DMS114 treated with DMSO at 0.1 percent for 48 hours (cell line): ENCODE measurements around the gene NET1.

ENCODE experiments used
- DNase-seq: peaks from one replicate; lab custom pipeline; 2025; ENCODE audit not compliant: unreplicated experiment; lab: John Stamatoyannopoulos, UW

Gene NET1

GRCh38 chr10:5497948-5498730, 85.8 kb downstream of the NET1 start:
- no peak for DNase-seq

GRCh38 chr10:5498791-5499492, 86.6 kb downstream of the NET1 start:
- DNase-seq, result no peak

- DNase-seq, result no peak
Measured at GRCh38 chr10:5499493-5500140, 87.3 kb downstream of the NET1 start, which contains the start of gene CALML5. CALML5 (minus strand) TSS chr10:5499570; CDS start chr10:5499438, 132 bp downstream.

- DNase-seq, result no peak
Measured at GRCh38 chr10:5500162-5500670, 87.9 kb downstream of the NET1 start.

GRCh38 chr10:5500910-5501309, 88.6 kb downstream of the NET1 start:
- no peak for DNase-seq

GRCh38 chr10:5502061-5502521, 89.7 kb downstream of the NET1 start:
- DNase-seq, result no peak

- DNase-seq, result no peak
Measured at GRCh38 chr10:5502571-5503476, 90.5 kb downstream of the NET1 start.

- no peak for DNase-seq
Measured at GRCh38 chr10:5503477-5503835, 91.1 kb downstream of the NET1 start.

GRCh38 chr10:5504146-5505072, 92.1 kb downstream of the NET1 start:
- no peak for DNase-seq

GRCh38 chr10:5506246-5506645, 93.9 kb downstream of the NET1 start:
- no peak for DNase-seq

GRCh38 chr10:5506751-5507648, 94.6 kb downstream of the NET1 start:
- no peak for DNase-seq

GRCh38 chr10:5507649-5508131, 95.3 kb downstream of the NET1 start:
- no peak for DNase-seq

GRCh38 chr10:5508161-5508604, 95.8 kb downstream of the NET1 start:
- no peak for DNase-seq
